ENCODE measurements around the gene GMDS. TPM values are rescaled to one million over a fixed set of nuclear protein-coding genes. Genes with fewer than 3 reads are reported as not detected.

The GMDS gene
- total RNA-seq, 1 experiment from 2014 or later: 35.0 TPM

DNA sequence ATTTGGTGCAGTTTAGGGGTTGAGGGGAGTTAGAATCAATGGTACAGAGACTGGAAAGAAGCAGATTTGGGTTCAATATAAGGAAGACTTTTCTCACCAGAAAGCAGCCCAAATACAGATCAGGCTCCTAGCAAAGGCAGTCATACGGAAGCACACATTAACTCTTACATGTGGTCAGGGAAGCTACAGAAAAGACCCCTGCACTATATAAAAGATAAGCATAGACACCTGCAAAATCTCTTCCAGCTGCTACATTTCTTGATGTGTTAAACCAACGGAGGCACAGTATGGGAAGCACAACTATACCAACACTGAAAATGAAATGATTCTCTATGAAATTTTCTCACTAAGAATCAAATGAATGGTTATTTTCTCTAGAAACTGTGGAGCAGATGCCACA, 150.8 kb downstream of the GMDS start:
- no peak for ATAC-seq
- Mint-ChIP-seq H3K9me3 (no peaks in the 10 kb centered on the region), H3K36me3 (no peaks in the 10 kb centered on the region), H3K27ac (no peak overlapping the region), H3K4me3 (no peak overlapping the region), H3K27me3 (ENCODE audit: low read depth) (no peaks in the 10 kb centered on the region), H3K4me1 (peaks cover 4% of the 10 kb centered on the region)
- TF ChIP-seq, protein P1, sequence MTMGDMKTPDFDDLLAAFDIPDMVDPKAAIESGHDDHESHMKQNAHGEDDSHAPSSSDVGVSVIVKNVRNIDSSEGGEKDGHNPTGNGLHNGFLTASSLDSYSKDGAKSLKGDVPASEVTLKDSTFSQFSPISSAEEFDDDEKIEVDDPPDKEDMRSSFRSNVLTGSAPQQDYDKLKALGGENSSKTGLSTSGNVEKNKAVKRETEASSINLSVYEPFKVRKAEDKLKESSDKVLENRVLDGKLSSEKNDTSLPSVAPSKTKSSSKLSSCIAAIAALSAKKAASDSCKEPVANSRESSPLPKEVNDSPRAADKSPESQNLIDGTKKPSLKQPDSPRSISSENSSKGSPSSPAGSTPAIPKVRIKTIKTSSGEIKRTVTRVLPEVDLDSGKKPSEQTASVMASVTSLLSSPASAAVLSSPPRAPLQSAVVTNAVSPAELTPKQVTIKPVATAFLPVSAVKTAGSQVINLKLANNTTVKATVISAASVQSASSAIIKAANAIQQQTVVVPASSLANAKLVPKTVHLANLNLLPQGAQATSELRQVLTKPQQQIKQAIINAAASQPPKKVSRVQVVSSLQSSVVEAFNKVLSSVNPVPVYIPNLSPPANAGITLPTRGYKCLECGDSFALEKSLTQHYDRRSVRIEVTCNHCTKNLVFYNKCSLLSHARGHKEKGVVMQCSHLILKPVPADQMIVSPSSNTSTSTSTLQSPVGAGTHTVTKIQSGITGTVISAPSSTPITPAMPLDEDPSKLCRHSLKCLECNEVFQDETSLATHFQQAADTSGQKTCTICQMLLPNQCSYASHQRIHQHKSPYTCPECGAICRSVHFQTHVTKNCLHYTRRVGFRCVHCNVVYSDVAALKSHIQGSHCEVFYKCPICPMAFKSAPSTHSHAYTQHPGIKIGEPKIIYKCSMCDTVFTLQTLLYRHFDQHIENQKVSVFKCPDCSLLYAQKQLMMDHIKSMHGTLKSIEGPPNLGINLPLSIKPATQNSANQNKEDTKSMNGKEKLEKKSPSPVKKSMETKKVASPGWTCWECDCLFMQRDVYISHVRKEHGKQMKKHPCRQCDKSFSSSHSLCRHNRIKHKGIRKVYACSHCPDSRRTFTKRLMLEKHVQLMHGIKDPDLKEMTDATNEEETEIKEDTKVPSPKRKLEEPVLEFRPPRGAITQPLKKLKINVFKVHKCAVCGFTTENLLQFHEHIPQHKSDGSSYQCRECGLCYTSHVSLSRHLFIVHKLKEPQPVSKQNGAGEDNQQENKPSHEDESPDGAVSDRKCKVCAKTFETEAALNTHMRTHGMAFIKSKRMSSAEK (CRISPR knock-in tag; IDR thresholded peaks at IDR 0.05; ENCODE audit: borderline replicate concordance): no peak
- TF ChIP-seq NFE2L1 (CRISPR knock-in tag; IDR thresholded peaks at IDR 0.05) (no peak), SMAD3 (CRISPR knock-in tag; IDR thresholded peaks at IDR 0.05; ENCODE audit: borderline replicate concordance) (no peak), PRRX2 (CRISPR knock-in tag; IDR thresholded peaks at IDR 0.05) (no peak), MXD4 (CRISPR knock-in tag; IDR thresholded peaks at IDR 0.05; ENCODE audit: borderline replicate concordance) (no peak), ATF1 (CRISPR knock-in tag; IDR thresholded peaks at IDR 0.05) (no peak), RORB (CRISPR knock-in tag; IDR thresholded peaks at IDR 0.05) (no peak), SMAD4 (CRISPR knock-in tag; IDR thresholded peaks at IDR 0.05) (no peak), TEAD1 (CRISPR knock-in tag; IDR thresholded peaks at IDR 0.05) (no peak), ZNF121 (CRISPR knock-in tag; IDR thresholded peaks at IDR 0.05) (no peak), GRHL2 (CRISPR knock-in tag; IDR thresholded peaks at IDR 0.05; ENCODE audit: insufficient replicate concordance, severe bottlenecking) (no peak), ETV6 (CRISPR knock-in tag; IDR thresholded peaks at IDR 0.05) (no peak)
- TF ChIP-seq, protein P2, sequence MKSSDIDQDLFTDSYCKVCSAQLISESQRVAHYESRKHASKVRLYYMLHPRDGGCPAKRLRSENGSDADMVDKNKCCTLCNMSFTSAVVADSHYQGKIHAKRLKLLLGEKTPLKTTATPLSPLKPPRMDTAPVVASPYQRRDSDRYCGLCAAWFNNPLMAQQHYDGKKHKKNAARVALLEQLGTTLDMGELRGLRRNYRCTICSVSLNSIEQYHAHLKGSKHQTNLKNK (CRISPR knock-in tag; IDR thresholded peaks at IDR 0.05): no peak
- TF ChIP-seq, protein P3, sequence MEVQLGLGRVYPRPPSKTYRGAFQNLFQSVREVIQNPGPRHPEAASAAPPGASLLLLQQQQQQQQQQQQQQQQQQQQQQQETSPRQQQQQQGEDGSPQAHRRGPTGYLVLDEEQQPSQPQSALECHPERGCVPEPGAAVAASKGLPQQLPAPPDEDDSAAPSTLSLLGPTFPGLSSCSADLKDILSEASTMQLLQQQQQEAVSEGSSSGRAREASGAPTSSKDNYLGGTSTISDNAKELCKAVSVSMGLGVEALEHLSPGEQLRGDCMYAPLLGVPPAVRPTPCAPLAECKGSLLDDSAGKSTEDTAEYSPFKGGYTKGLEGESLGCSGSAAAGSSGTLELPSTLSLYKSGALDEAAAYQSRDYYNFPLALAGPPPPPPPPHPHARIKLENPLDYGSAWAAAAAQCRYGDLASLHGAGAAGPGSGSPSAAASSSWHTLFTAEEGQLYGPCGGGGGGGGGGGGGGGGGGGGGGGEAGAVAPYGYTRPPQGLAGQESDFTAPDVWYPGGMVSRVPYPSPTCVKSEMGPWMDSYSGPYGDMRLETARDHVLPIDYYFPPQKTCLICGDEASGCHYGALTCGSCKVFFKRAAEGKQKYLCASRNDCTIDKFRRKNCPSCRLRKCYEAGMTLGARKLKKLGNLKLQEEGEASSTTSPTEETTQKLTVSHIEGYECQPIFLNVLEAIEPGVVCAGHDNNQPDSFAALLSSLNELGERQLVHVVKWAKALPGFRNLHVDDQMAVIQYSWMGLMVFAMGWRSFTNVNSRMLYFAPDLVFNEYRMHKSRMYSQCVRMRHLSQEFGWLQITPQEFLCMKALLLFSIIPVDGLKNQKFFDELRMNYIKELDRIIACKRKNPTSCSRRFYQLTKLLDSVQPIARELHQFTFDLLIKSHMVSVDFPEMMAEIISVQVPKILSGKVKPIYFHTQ (CRISPR knock-in tag; IDR thresholded peaks at IDR 0.05): no peak
- TF ChIP-seq, protein P4, sequence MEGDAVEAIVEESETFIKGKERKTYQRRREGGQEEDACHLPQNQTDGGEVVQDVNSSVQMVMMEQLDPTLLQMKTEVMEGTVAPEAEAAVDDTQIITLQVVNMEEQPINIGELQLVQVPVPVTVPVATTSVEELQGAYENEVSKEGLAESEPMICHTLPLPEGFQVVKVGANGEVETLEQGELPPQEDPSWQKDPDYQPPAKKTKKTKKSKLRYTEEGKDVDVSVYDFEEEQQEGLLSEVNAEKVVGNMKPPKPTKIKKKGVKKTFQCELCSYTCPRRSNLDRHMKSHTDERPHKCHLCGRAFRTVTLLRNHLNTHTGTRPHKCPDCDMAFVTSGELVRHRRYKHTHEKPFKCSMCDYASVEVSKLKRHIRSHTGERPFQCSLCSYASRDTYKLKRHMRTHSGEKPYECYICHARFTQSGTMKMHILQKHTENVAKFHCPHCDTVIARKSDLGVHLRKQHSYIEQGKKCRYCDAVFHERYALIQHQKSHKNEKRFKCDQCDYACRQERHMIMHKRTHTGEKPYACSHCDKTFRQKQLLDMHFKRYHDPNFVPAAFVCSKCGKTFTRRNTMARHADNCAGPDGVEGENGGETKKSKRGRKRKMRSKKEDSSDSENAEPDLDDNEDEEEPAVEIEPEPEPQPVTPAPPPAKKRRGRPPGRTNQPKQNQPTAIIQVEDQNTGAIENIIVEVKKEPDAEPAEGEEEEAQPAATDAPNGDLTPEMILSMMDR (IDR thresholded peaks at IDR 0.05): no peak
- TF ChIP-seq, protein P5, sequence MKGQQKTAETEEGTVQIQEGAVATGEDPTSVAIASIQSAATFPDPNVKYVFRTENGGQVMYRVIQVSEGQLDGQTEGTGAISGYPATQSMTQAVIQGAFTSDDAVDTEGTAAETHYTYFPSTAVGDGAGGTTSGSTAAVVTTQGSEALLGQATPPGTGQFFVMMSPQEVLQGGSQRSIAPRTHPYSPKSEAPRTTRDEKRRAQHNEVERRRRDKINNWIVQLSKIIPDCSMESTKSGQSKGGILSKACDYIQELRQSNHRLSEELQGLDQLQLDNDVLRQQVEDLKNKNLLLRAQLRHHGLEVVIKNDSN (CRISPR knock-in tag; IDR thresholded peaks at IDR 0.05): no peak
- ChIA-PET CTCF (no interaction called here), POLR2A (no interaction called here)
- DNase-seq (ENCODE audit: low spot score): no peak

Data from WTC11 (cell line).